ENCODE data around the gene NEXN. TPM values are rescaled to one million over a fixed set of nuclear protein-coding genes. Genes with fewer than 3 reads are reported as not detected.

Gene NEXN
- total RNA-seq, 4 donors from 2014 or later, result 142 to 359 (median 213) TPM

DNA sequence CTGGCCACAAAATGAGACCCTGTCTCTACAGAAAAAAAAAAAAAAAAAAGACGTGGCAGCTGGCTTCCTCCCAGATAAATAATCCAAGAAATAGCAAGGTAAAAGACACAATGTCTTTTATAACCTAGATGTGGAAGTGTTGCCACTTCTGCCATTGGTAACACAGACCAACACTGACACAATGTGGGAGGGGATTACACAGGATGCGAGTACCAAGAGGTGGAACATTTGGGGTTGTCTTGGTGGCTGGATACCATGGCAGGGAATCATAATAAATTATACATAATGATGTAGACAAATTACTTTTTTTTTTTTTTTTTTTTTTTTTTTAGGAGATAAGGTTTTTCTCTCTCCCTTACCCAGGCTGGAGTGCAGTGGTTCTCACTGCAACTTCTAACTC is 6.0 kb upstream of the NEXN start:
- 71 to 79% methylated on average over 2 of the region's 2 CpGs for WGBS, 2 donors (ENCODE audit: low coverage in 1 of 2)
- ATAC-seq, result no peak
- Histone ChIP-seq H3K36me3 (no peaks in the 10 kb centered on the region), H3K4me3 (no peak overlapping the region), H3K4me1 (peaks cover 0 to 7% (median 2%) of the 10 kb centered on the region in 3 donors), H3K27ac (no peak overlapping the region), H3K9me3 (no peaks in the 10 kb centered on the region), H3K27me3 (no peaks in the 10 kb centered on the region)
- no peak for TF ChIP-seq EP300 (IDR thresholded peaks at IDR 0.05)
- TF ChIP-seq, protein P1, sequence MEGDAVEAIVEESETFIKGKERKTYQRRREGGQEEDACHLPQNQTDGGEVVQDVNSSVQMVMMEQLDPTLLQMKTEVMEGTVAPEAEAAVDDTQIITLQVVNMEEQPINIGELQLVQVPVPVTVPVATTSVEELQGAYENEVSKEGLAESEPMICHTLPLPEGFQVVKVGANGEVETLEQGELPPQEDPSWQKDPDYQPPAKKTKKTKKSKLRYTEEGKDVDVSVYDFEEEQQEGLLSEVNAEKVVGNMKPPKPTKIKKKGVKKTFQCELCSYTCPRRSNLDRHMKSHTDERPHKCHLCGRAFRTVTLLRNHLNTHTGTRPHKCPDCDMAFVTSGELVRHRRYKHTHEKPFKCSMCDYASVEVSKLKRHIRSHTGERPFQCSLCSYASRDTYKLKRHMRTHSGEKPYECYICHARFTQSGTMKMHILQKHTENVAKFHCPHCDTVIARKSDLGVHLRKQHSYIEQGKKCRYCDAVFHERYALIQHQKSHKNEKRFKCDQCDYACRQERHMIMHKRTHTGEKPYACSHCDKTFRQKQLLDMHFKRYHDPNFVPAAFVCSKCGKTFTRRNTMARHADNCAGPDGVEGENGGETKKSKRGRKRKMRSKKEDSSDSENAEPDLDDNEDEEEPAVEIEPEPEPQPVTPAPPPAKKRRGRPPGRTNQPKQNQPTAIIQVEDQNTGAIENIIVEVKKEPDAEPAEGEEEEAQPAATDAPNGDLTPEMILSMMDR (IDR thresholded peaks at IDR 0.05), result no peak
- no peak for TF ChIP-seq POLR2A (IDR thresholded peaks at IDR 0.05)

DNA sequence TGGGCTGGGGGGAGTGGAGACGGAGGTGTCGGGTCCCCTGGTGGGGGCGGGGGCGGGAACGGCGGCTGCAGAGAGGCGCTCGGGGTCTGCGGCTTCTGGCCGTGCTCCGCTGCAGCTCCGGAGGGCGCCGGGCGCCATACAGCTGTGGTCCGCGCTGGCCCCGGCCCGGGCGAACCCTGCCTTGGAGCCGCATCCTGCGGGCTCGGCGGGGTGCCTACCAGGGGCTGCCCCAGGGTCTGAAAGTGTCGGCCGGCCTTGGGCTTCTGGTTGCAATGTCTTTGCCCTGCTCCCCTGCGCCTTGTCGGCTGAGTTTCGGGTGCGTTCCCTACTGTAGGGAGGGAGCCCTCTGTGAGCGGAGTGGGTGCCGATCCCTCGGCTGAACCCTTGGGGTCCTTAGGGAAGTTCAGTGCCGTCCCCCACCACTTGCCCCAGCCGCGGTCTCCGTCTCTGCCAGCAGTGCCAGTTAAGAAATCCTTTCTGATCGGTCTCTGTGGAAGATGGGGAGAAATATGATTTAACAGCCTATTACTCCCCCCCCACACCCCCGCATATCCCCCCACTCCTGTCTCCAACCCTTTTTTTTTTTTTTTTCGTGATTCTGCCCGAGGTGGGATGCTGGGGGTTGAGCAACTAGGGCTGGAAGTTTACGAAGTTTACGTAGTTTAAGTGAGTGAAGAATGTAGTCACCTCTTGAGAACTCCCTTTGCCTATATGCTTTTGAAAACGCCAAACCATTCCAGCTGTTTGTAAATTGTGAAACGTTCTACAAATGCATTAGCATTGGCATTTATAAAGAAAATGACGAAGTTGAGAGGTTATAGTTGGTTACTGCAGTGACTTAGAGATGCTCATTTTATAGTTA is 588 bp downstream of the NEXN start:
- TF ChIP-seq POLR2A (IDR thresholded peaks at IDR 0.05) (no peak), EP300 (IDR thresholded peaks at IDR 0.05) (no peak), POLR2AphosphoS5 (IDR thresholded peaks at IDR 0.05) (no peak)
- TF ChIP-seq, protein P1 (IDR thresholded peaks at IDR 0.05), result peak in 1 of 4 experiments; percentile 6
- Histone ChIP-seq H3K27me3 (no peaks in the 10 kb centered on the region), H3K27ac (peak overlapping the region; percentile 82 to 98 (median 96)), H3K36me3 (peaks cover 0 to 6% of the 10 kb centered on the region in 2 donors), H3K9me3 (no peaks in the 10 kb centered on the region), H3K4me1 (peaks cover 0 to 42% (median 4%) of the 10 kb centered on the region in 3 donors), H3K4me3 (peak overlapping the region; percentile 74 to 83)
- ATAC-seq, result peak; percentile 26
- 0 to 3% methylated on average over 4 to 12 of the region's 46 CpGs for WGBS, 2 donors (ENCODE audit: low coverage in 1 of 2)

DNA sequence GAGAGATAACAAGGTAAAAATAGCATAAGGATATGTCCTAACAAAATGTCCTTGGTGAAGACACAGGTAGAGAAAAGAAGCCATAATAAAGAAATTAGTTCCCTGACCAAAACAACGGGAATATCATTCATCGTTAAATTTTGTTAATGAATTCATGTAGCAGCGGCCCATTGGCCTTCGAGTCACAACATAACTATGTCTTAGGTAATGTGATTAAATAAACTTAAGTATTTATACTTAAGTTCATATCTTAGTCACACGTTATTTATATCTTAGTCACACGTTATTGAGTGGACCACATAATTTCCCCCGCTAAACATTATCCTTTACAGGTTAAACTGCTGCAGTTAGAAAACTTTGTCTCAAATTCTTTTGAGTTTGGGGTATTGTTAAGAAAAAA is 1.2 kb downstream of the NEXN start:
- Histone ChIP-seq H3K36me3 (peaks cover 0 to 12% of the 10 kb centered on the region in 2 donors), H3K9me3 (no peaks in the 10 kb centered on the region), H3K4me1 (peaks cover 0 to 47% (median 4%) of the 10 kb centered on the region in 3 donors), H3K4me3 (peak overlapping the region; percentile 74 to 83), H3K27ac (peak overlapping the region; percentile 82 to 98 (median 96)), H3K27me3 (no peaks in the 10 kb centered on the region)
- ATAC-seq, result peak; percentile 35
- 26 to 47% methylated on average over 7 of the region's 7 CpGs for WGBS, 2 donors (ENCODE audit: low coverage in 1 of 2)
- TF ChIP-seq POLR2A (IDR thresholded peaks at IDR 0.05), result no peak
- TF ChIP-seq, protein P1 (IDR thresholded peaks at IDR 0.05), result no peak
- no peak for TF ChIP-seq EP300 (IDR thresholded peaks at IDR 0.05)
- peak; percentile 83 for TF ChIP-seq POLR2AphosphoS5 (IDR thresholded peaks at IDR 0.05)

DNA sequence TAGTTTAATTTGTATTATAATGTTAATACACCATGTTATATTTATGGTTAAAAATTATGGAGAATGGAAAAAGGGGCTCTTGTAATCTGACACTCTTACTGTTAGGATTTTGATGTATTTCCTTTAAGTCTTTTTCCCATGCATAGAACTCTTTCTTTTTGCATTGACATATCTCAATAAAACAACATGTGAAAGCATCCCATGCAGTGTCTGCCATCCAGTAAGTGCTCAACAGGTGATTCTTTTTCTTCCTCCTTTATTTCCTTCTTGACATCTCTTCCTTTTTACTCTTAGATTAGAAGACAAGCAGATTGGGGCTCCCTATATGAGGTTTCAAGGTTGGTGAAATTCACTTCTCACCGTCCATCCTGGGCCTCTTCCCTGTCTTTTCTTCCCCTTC is 2.8 kb downstream of the NEXN start:
- H3K4me3 ChIP-seq, result peak overlapping the region; percentile 74 to 83
- 71% methylated on average over 1 of the region's 1 CpG for WGBS, 2 donors (ENCODE audit: low coverage in 1 of 2)
- TF ChIP-seq EP300 (IDR thresholded peaks at IDR 0.05), result no peak
- no peak for TF ChIP-seq POLR2AphosphoS5 (IDR thresholded peaks at IDR 0.05)
- TF ChIP-seq, protein P1 (IDR thresholded peaks at IDR 0.05), result no peak
- no peak for TF ChIP-seq POLR2A (IDR thresholded peaks at IDR 0.05)
- H3K27ac ChIP-seq, result peak overlapping the region in 3 of 4 donors; percentile 82 to 98 (median 96)
- H3K27me3 ChIP-seq, result no peaks in the 10 kb centered on the region
- no peaks in the 10 kb centered on the region for H3K9me3 ChIP-seq
- no peak for ATAC-seq
- peaks cover 0 to 13% of the 10 kb centered on the region in 2 donors for H3K36me3 ChIP-seq
- H3K4me1 ChIP-seq, result peaks cover 0 to 62% (median 4%) of the 10 kb centered on the region in 3 donors
